SK-N-SH (cell line): Measurements from ENCODE around the gene WASF1. TPM values are rescaled to one million over a fixed set of nuclear protein-coding genes. Genes with fewer than 3 reads are reported as not detected.

Experiments
- CTCF ChIA-PET: fragments of 300-600, 350-600 bp; formaldehyde crosslinking; extraction: SDS; loops from one replicate; lab custom pipeline; 2021; lab: Yijun Ruan, JAX
- POLR2A ChIA-PET: fragments of 350-600 bp; sonication (Branson Sonifier 250); formaldehyde crosslinking; extraction: SDS; loops from one replicate; lab custom pipeline; 2020; ENCODE audit warnings: antibody characterized with exemption, inconsistent platforms; lab: Yijun Ruan, JAX
- DNase-seq: peaks from one replicate; pipeline ENCODE4 v3.0.0; 2012
- H2AFZ ChIP-seq: fragments of 200-600 bp; sonication (generic); 2 replicates; pipeline ENCODE4 v1.8.1; 2016; ENCODE audit warnings: antibody characterized with exemption, mild to moderate bottlenecking, low read depth
- H3F3A ChIP-seq: fragments of 200-600 bp; sonication (generic); replicated peaks from 2 replicates; pipeline ENCODE3; 2016; ENCODE audit warnings: antibody characterized with exemption, mild to moderate bottlenecking; ENCODE audit not compliant: insufficient read depth
- H3K27ac ChIP-seq, 2 experiments: fragments of 200-500 bp in 1 of 2; fragments of 200-600 bp in 1 of 2; sonication (Bioruptor generic) in 1 of 2; sonication (generic), shearing (Covaris generic) in 1 of 2; 2 replicates each; pipeline versions ENCODE4 v1.5.1 to v1.6.1; 2014 to 2016; ENCODE audit warnings: low read depth in 2 of 2, inconsistent platforms in 1 of 2, low read length in 1 of 2, mild to moderate bottlenecking in 1 of 2, mixed read lengths in 1 of 2
- H3K27me3 ChIP-seq: fragments of 200-600 bp; sonication (generic), shearing (Covaris generic); 2 replicates; pipeline ENCODE4 v1.6.1; 2016; ENCODE audit warnings: mixed run types; ENCODE audit not compliant: insufficient read depth
- H3K36me3 ChIP-seq, 2 experiments: fragments of 200-500 bp in 1 of 2; fragments of 200-600 bp in 1 of 2; sonication (Bioruptor generic) in 1 of 2; sonication (generic) in 1 of 2; replicated peaks in 1 of 2; 2 replicates each; pipeline versions ENCODE3 to v1.5.1; 2014 to 2016; ENCODE audit warnings: low read length in 1 of 2, mild to moderate bottlenecking in 1 of 2; ENCODE audit not compliant: insufficient read depth in 2 of 2, control insufficient read depth in 1 of 2
- H3K4me1 ChIP-seq, 2 experiments: fragments of 200-500 bp in 1 of 2; fragments of 200-600 bp in 1 of 2; sonication (Bioruptor generic) in 1 of 2; sonication (generic), shearing (Covaris generic) in 1 of 2; 2 replicates each; pipeline versions ENCODE4 v1.5.1 to v1.6.1; 2014 to 2016; ENCODE audit warnings: low read depth in 1 of 2, low read length in 1 of 2, mixed run types in 1 of 2; ENCODE audit not compliant: insufficient read depth in 2 of 2, control insufficient read depth in 1 of 2
- H3K4me2 ChIP-seq: fragments of 200-600 bp; sonication (generic), shearing (Covaris generic); 2 replicates; pipeline ENCODE4 v1.6.1; 2017; ENCODE audit warnings: mixed run types
- H3K4me3 ChIP-seq, 2 experiments: fragments of 200-500 bp in 1 of 2; fragments of 200-600 bp in 1 of 2; sonication (Bioruptor generic) in 1 of 2; sonication (generic), shearing (Covaris generic) in 1 of 2; 2 replicates each; pipeline versions ENCODE4 v1.5.1 to v1.8.1; 2014 to 2016; ENCODE audit warnings: low read depth in 2 of 2, inconsistent platforms in 1 of 2, low read length in 1 of 2, mild to moderate bottlenecking in 1 of 2, mixed read lengths in 1 of 2, moderate library complexity in 1 of 2
- H3K79me2 ChIP-seq: fragments of 200-600 bp; sonication (generic); 2 replicates; pipeline ENCODE4 v1.8.1; 2017; ENCODE audit warnings: mild to moderate bottlenecking; ENCODE audit not compliant: insufficient read depth
- H3K9ac ChIP-seq: fragments of 200-600 bp; sonication (generic); 2 replicates; pipeline ENCODE4 v1.6.1; 2017; ENCODE audit warnings: mixed run types
- H3K9me2 ChIP-seq: fragments of 200-600 bp; sonication (generic); 2 replicates; pipeline ENCODE4 v1.6.1; 2017; ENCODE audit warnings: mixed run types
- H3K9me3 ChIP-seq: fragments of 200-600 bp; sonication (generic); 2 replicates; pipeline ENCODE4 v1.6.1; 2017; ENCODE audit warnings: mixed run types, mild to moderate bottlenecking, moderate library complexity
- H4K20me1 ChIP-seq: fragments of 200-600 bp; sonication (generic); 2 replicates; pipeline ENCODE4 v1.6.1; 2017; ENCODE audit warnings: mild to moderate bottlenecking, mixed run types; ENCODE audit not compliant: insufficient read depth
- CHD2 ChIP-seq: fragments of 150-350 bp; IDR thresholded peaks from 2 replicates; pipeline ENCODE4 v1.6.1; 2018; ENCODE audit warnings: low read length; ENCODE audit not compliant: partially characterized antibody
- CTCF ChIP-seq: fragments of 200-600 bp; sonication (generic); IDR thresholded peaks from 2 replicates; pipeline ENCODE4 v1.6.1; 2017; ENCODE audit warnings: antibody characterized with exemption, mild to moderate bottlenecking, moderate library complexity
- EP300 ChIP-seq, 2 experiments: IDR thresholded peaks; 2 replicates each; pipeline versions ENCODE4 v1.4.0 to v1.6.1; 2012; ENCODE audit warnings: borderline replicate concordance in 1 of 2, low read depth in 1 of 2, low read length in 1 of 2
- FOSL2 ChIP-seq: IDR thresholded peaks from 2 replicates; pipeline ENCODE4 v1.4.0; 2012; ENCODE audit warnings: low read depth, mild to moderate bottlenecking, moderate library complexity, borderline replicate concordance
- FOXM1 ChIP-seq: IDR thresholded peaks from 2 replicates; pipeline ENCODE4 v1.4.0; 2012; ENCODE audit warnings: low read depth, mild to moderate bottlenecking
- GABPA ChIP-seq: IDR thresholded peaks from 2 replicates; pipeline ENCODE4 v1.4.0; 2012; ENCODE audit warnings: low read depth, mild to moderate bottlenecking
- MEF2A ChIP-seq: IDR thresholded peaks from 2 replicates; pipeline ENCODE4 v1.4.0; 2012; ENCODE audit warnings: low read depth, borderline replicate concordance
- POLR2AphosphoS5 ChIP-seq: IDR thresholded peaks from 2 replicates; pipeline ENCODE4 v1.6.1; 2012; ENCODE audit warnings: low read depth, low read length
- RAD21 ChIP-seq: IDR thresholded peaks from 2 replicates; pipeline ENCODE4 v1.6.1; 2012; ENCODE audit warnings: mild to moderate bottlenecking, low read length
- RFX5 ChIP-seq: IDR thresholded peaks from 2 replicates; pipeline ENCODE4 v1.6.1; 2012; ENCODE audit warnings: mild to moderate bottlenecking, improper control_type of control experiment, low read length
- SMC3 ChIP-seq: IDR thresholded peaks from 2 replicates; pipeline ENCODE4 v1.6.1; 2012; ENCODE audit warnings: low read depth, low read length, improper control_type of control experiment
- TEAD4 ChIP-seq: IDR thresholded peaks from 2 replicates; pipeline ENCODE4 v1.4.0; 2012; ENCODE audit warnings: mild to moderate bottlenecking, borderline replicate concordance; ENCODE audit not compliant: insufficient read depth
- YY1 ChIP-seq: IDR thresholded peaks from 2 replicates; pipeline ENCODE4 v1.4.0; 2012; ENCODE audit warnings: low read depth, mild to moderate bottlenecking
- WGBS: methylation state at CpG from one replicate; pipeline ENCODE4 v1.1.6; 2017; ENCODE audit warnings: low lambda C conversion rate; 5-methylcytosine and 5-hydroxymethylcytosine counted together
- polyA plus RNA-seq, 3 experiments: library from polyadenylated mRNA; depleted of rRNA; stranded (reverse); fragments of >200 nt; gene quantifications; 2 replicates each; pipeline ENCODE4 v1.2.3, GENCODE V29; 2012

WASF1 gene
- polyA plus RNA-seq, 1 of the 3 experiments (the other 2 are of a cell fraction) = 31.4 TPM

- no peak for TF ChIP-seq CTCF
- no peak for TF ChIP-seq SMC3
- no peak for TF ChIP-seq TEAD4
- TF ChIP-seq FOSL2 = no peak
- no peak for TF ChIP-seq MEF2A
- no peak for TF ChIP-seq CHD2
- no peak for TF ChIP-seq GABPA
- TF ChIP-seq YY1 = no peak
- no peak for TF ChIP-seq POLR2AphosphoS5
- TF ChIP-seq RFX5 = no peak
- CTCF ChIA-PET = no interaction called here
- Histone ChIP-seq H3K36me3 (peaks cover 4 to 23% of the 10 kb centered on the region in 2 experiments), H3K79me2 (no peaks in the 10 kb centered on the region), H2AFZ (no peak overlapping the region), H3F3A (peaks cover 3% of the 10 kb centered on the region), H4K20me1 (no peaks in the 10 kb centered on the region), H3K4me2 (no peak overlapping the region), H3K27me3 (no peaks in the 10 kb centered on the region), H3K4me3 (no peak overlapping the region), H3K4me1 (no peaks in the 10 kb centered on the region; a peak in 2 of 4 replicates), H3K9me3 (no peaks in the 10 kb centered on the region), H3K27ac (no peak overlapping the region), H3K9ac (no peak overlapping the region), H3K9me2 (no peaks in the 10 kb centered on the region)
- DNase-seq = no peak
- POLR2A ChIA-PET = no interaction called here
- WGBS = 100% methylated on average over 1 of the region's 1 CpG
These were observed 84.4 kb downstream of the WASF1 start for GRCh38 chr6:110095101-110095500.

GRCh38 chr6:110093981-110094380, 85.5 kb downstream of the WASF1 start:
- Histone ChIP-seq H2AFZ (no peak overlapping the region), H3K4me1 (no peaks in the 10 kb centered on the region; a peak in 2 of 4 replicates), H3K9me3 (no peaks in the 10 kb centered on the region), H3K9me2 (no peaks in the 10 kb centered on the region), H3K4me2 (no peak overlapping the region), H3K9ac (no peak overlapping the region), H3K27me3 (no peaks in the 10 kb centered on the region), H4K20me1 (no peaks in the 10 kb centered on the region), H3K79me2 (no peaks in the 10 kb centered on the region), H3K4me3 (no peak overlapping the region), H3F3A (peaks cover 3% of the 10 kb centered on the region), H3K27ac (no peak overlapping the region), H3K36me3 (peaks cover 8 to 17% of the 10 kb centered on the region in 2 experiments)
- 97% methylated on average over 1 of the region's 1 CpG for WGBS
- no peak for TF ChIP-seq MEF2A
- no peak for TF ChIP-seq EP300 (IDR thresholded peaks at IDR 0.05; ENCODE audit: borderline replicate concordance in 1 of 2, low read depth in 1 of 2, low read length in 1 of 2)
- no peak for TF ChIP-seq POLR2AphosphoS5
- no peak for TF ChIP-seq TEAD4
- TF ChIP-seq RAD21 = no peak
- no peak for TF ChIP-seq FOXM1
- TF ChIP-seq RFX5 = no peak
- no peak for DNase-seq
- ChIA-PET CTCF (no interaction called here), POLR2A (no interaction called here)
